Kidney epithelial cell (primary cell): ENCODE measurements around the gene HNRNPH2. TPM values are rescaled to one million over a fixed set of nuclear protein-coding genes. Genes with fewer than 3 reads are reported as not detected.

ENCODE experiments used
- DNase-seq: peaks from one replicate; pipeline ENCODE4 v3.0.0-alpha.2; 2010; ENCODE audit warnings: low read depth
- H3K27me3 ChIP-seq: 2 replicates; pipeline ENCODE4 v1.6.0; 2011; ENCODE audit warnings: low read length; ENCODE audit not compliant: control insufficient read depth, insufficient read depth
- H3K36me3 ChIP-seq: 2 replicates; pipeline ENCODE4 v1.5.1; 2011; ENCODE audit warnings: low read length; ENCODE audit not compliant: control insufficient read depth, insufficient read depth
- H3K4me3 ChIP-seq: 2 replicates; pipeline ENCODE4 v1.5.1; 2011; ENCODE audit warnings: low read depth, mild to moderate bottlenecking, control low read depth, low read length
- total RNA-seq: library from RNA; depleted of rRNA; stranded (reverse); fragments of >200 nt; gene quantifications from 2 replicates; pipeline ENCODE4 v1.2.3, GENCODE V29; 2015
- TF ChIP-seq, protein P1 (sequence below): IDR thresholded peaks from 2 replicates; pipeline ENCODE4 v1.5.1; 2011; ENCODE audit warnings: mild to moderate bottlenecking, moderate library complexity, low read length, control low read depth, inconsistent platforms; ENCODE audit not compliant: insufficient read depth, poor library complexity, severe bottlenecking

The HNRNPH2 gene
- total RNA-seq, 1 donor from 2014 or later: 51.1 TPM

DNA sequence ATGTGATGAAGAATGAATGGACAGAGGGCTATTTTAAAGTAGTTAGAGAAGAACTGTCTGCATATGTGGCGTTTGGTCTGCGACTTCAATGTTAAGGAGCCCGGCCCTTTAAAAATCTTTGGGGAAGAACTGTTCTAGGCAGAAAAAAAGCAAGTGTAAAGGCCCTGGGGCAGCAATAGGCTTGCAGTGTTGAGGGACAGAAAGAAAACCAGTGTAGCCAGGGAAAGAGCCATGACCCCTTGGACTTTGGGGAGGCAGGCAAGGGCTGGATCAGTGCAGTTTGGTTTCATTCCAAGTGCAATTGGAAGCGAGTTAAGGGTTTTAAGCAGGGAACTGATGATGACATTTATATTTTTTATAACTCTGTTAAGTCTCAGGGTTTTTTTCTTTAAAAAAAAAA lies 8.2 kb upstream of the HNRNPH2 start:
- TF ChIP-seq, protein P1, sequence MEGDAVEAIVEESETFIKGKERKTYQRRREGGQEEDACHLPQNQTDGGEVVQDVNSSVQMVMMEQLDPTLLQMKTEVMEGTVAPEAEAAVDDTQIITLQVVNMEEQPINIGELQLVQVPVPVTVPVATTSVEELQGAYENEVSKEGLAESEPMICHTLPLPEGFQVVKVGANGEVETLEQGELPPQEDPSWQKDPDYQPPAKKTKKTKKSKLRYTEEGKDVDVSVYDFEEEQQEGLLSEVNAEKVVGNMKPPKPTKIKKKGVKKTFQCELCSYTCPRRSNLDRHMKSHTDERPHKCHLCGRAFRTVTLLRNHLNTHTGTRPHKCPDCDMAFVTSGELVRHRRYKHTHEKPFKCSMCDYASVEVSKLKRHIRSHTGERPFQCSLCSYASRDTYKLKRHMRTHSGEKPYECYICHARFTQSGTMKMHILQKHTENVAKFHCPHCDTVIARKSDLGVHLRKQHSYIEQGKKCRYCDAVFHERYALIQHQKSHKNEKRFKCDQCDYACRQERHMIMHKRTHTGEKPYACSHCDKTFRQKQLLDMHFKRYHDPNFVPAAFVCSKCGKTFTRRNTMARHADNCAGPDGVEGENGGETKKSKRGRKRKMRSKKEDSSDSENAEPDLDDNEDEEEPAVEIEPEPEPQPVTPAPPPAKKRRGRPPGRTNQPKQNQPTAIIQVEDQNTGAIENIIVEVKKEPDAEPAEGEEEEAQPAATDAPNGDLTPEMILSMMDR: no peak
- Histone ChIP-seq H3K36me3 (no peaks in the 10 kb centered on the region), H3K27me3 (no peaks in the 10 kb centered on the region), H3K4me3 (no peak overlapping the region)
- DNase-seq: no peak

DNA sequence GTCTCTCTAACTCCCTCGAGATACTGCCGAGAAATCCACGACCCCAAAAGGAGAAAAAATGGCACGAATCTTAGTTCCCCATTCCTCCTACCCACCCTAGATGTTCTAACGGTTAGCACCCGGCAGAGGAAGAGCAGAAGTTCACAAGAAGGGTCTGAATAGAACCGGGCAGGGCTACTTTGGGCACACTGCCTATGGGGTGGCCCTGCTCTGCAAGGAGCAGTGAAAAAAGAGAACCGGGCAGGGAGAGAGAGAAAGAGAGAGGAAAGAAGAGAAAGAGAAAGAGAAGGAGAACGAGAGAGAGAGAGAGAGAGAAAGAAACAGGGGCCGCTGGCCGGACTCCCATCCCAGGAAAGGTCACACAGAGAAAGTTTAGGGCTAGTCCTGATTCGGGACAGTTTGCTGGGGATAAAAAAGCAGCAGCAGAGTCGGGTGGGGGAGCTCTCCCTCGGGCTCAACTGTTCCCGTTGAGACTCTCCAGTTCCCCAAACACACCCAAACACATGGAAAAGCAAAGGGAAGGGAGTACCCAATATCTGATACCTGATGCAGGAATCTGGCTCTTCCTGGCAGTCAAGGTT lies 765 bp upstream of the HNRNPH2 start:
- peak overlapping the region; percentile 63 for H3K4me3 ChIP-seq
- H3K27me3 ChIP-seq: no peaks in the 10 kb centered on the region
- DNase-seq: no peak
- H3K36me3 ChIP-seq: no peaks in the 10 kb centered on the region
- TF ChIP-seq, protein P1: no peak

DNA sequence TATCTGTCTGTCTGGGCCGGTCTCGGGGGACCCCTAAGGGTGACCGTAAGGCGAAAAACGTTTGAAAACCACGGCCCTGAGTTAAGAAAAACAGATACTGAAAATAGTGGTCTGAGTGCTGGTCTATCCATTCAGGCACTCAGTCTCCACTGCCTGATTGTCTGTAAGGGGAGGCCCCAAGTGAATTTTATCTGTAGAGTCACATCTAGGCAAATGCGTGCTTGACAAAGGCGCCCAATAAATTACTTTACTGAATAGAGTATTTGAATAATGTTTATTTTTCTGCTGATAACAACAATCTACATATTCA lies 465 bp downstream of the HNRNPH2 start:
- no peaks in the 10 kb centered on the region for H3K36me3 ChIP-seq
- TF ChIP-seq, protein P1: no peak
- DNase-seq: no peak

DNA sequence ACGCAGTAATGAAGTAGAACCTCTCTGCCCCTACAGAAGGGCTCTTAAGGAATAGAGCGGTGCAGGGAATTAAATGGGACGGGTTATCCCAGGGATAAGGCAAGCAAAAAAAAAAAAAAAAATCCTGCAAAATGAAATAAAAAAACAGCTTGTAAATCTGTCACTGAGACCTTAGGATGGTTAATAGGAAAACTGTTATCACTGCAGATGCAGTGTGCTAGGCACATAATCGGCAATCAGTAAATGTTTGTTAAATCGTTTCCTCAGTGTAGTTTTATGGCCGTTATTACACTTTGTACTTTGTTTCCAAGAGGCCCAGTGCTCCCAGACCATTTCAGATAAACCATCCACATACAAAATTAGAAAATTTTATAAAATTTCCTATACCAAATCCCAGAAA lies 1.0 kb downstream of the HNRNPH2 start:
- TF ChIP-seq, protein P1: no peak
- Histone ChIP-seq H3K4me3 (peak overlapping the region; percentile 72), H3K36me3 (no peaks in the 10 kb centered on the region), H3K27me3 (no peaks in the 10 kb centered on the region)
- DNase-seq: no peak

More for the DNA sequence above, 465 bp downstream of the HNRNPH2 start:
- Histone ChIP-seq H3K27me3 (no peaks in the 10 kb centered on the region), H3K4me3 (peak overlapping the region; percentile 72)

DNA sequence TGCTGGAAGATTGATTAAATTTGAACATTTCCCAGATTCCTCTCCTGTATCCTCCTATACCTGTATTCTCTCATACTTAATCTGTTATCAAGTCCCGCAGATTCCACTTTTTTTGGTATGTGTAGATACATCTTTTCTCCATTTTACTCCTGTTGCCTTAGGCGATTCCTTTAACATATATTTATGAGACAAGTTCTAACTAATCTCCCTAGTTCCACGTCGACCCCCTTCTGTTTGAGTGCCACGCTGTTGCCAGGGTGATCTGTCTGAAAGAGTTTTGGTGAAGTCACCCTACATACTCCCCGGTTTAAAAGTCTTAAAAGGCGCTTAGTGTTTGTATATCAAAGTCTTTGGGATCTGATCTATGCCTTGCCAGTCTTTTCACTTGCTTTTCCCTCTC lies 2.4 kb downstream of the HNRNPH2 start:
- H3K36me3 ChIP-seq: no peaks in the 10 kb centered on the region
- TF ChIP-seq, protein P1: no peak
- H3K4me3 ChIP-seq: peak overlapping the region; percentile 5
- DNase-seq: no peak
- H3K27me3 ChIP-seq: no peaks in the 10 kb centered on the region

DNA sequence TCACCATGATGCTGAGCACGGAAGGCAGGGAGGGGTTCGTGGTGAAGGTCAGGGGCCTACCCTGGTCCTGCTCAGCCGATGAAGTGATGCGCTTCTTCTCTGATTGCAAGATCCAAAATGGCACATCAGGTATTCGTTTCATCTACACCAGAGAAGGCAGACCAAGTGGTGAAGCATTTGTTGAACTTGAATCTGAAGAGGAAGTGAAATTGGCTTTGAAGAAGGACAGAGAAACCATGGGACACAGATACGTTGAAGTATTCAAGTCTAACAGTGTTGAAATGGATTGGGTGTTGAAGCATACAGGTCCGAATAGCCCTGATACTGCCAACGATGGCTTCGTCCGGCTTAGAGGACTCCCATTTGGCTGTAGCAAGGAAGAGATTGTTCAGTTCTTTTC lies 4.0 kb downstream of the HNRNPH2 start:
- no peaks in the 10 kb centered on the region for H3K27me3 ChIP-seq
- TF ChIP-seq, protein P1: no peak
- no peak overlapping the region for H3K4me3 ChIP-seq
- DNase-seq: no peak
- no peaks in the 10 kb centered on the region for H3K36me3 ChIP-seq
